ENCODE results near the gene SLC9A3.

The SLC9A3 gene

GRCh38 chr5:570446-570845 lies 46.2 kb upstream of the SLC9A3 start:
- H3K4me3 ChIP-seq (ENCODE audit: low read depth, low read length): no peak overlapping the region
- no peak for DNase-seq (ENCODE audit: low read depth)
- TF ChIP-seq CTCF (IDR thresholded peaks at IDR 0.05; ENCODE audit: insufficient read depth, low read depth, low read length, missing control alignments): no peak

GRCh38 chr5:569868-570361 lies 45.7 kb upstream of the SLC9A3 start:
- no peak for DNase-seq (ENCODE audit: low read depth)
- no peak overlapping the region for H3K4me3 ChIP-seq (ENCODE audit: low read depth, low read length)
- TF ChIP-seq CTCF (IDR thresholded peaks at IDR 0.05; ENCODE audit: insufficient read depth, low read depth, low read length, missing control alignments): no peak

- H3K4me3 ChIP-seq (ENCODE audit: low read depth, low read length): no peak overlapping the region
- no peak for TF ChIP-seq CTCF (IDR thresholded peaks at IDR 0.05; ENCODE audit: insufficient read depth, low read depth, low read length, missing control alignments)
- no peak for DNase-seq (ENCODE audit: low read depth)
These were observed 45.2 kb upstream of the SLC9A3 start for GRCh38 chr5:569358-569867.

GRCh38 chr5:568809-569208 lies 44.6 kb upstream of the SLC9A3 start:
- no peak for TF ChIP-seq CTCF (IDR thresholded peaks at IDR 0.05; ENCODE audit: insufficient read depth, low read depth, low read length, missing control alignments)
- no peak for DNase-seq (ENCODE audit: low read depth)
- H3K4me3 ChIP-seq (ENCODE audit: low read depth, low read length): no peak overlapping the region

- no peak for TF ChIP-seq CTCF (IDR thresholded peaks at IDR 0.05; ENCODE audit: insufficient read depth, low read depth, low read length, missing control alignments)
- H3K4me3 ChIP-seq (ENCODE audit: low read depth, low read length): no peak overlapping the region
- no peak for DNase-seq (ENCODE audit: low read depth)
These were observed 44.0 kb upstream of the SLC9A3 start for GRCh38 chr5:568061-568781.

GRCh38 chr5:567664-568060 lies 43.4 kb upstream of the SLC9A3 start:
- no peak for TF ChIP-seq CTCF (IDR thresholded peaks at IDR 0.05; ENCODE audit: insufficient read depth, low read depth, low read length, missing control alignments)
- H3K4me3 ChIP-seq (ENCODE audit: low read depth, low read length): no peak overlapping the region
- DNase-seq (ENCODE audit: low read depth): no peak

Measured in GM12865 (cell line).